NOMO-1 (cell line): ENCODE results near the gene ATF4.

ENCODE experiments used
- DNase-seq, 2 experiments: peaks; one replicate each; lab custom pipeline; 2025; ENCODE audit not compliant: unreplicated experiment in 2 of 2; lab: John Stamatoyannopoulos, UW

The ATF4 gene

DNA sequence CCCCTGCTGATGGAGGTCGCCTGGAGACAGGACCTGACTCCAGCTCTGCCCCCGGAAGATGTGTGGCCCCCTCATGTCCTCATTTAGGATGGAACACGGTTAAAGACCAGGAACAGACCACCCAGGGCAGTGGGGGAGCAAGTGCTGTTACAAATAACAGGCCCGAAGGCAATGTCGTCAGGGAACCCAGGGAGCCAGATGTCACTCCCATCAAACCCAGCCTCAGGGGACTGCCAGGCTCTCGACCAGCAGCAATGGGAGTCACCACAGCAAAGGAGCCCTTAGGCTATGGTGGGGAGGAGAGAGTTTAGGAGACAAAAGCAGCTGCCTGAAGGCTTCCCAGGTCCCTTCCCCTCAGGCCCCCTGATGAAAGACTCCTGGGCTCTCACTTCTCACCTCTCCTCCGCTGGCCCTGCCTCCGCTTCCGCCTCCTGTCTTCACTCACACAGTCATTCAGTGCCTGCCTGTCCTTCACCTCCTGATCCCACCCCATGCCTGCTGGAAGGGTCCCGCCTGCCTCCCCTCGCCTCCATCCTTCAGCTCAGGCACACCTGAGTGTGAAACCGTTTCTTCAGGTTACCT, 7.8 kb downstream of the ATF4 start:
- no peak for DNase-seq

DNA sequence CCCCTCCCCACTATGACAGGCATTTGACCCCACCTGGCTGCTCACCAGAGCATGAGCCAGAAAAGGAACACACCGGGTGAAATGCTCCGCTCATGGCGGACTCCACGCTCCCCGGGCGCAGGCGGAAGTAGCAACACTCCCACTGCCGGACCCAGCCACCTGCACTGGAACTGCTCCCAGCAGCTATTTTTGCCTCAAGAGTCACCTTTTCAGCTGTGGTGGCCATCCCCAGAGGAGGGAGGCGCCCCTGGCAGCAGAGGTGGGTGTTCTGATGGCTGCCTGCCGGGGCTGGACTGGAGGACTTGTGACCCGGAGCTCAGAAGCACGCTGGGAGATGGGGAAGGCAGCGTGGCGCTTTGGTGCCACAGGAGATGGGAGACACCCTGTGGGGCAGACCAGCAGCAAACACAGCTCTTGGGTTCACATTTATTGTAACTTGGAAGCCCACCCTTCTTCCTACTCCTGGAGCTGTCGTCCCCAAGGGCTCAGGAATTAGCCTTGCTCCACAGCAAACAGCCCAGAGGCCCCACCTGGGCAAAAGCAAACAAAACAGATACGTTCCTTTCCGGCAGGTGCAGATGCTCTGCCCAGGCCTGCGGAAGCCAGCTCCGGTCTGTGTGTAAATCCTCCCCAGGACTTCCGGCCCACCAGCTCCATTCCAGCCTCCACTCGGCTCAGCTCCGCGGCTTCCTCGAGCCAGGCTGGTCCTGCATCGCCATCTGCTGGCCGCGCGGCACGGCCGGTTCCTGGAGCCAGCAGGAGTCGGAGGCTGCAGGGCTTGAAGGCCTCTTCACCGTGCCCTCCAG, 8.5 kb downstream of the ATF4 start:
- DNase-seq, result peak; percentile 83 to 91

DNA sequence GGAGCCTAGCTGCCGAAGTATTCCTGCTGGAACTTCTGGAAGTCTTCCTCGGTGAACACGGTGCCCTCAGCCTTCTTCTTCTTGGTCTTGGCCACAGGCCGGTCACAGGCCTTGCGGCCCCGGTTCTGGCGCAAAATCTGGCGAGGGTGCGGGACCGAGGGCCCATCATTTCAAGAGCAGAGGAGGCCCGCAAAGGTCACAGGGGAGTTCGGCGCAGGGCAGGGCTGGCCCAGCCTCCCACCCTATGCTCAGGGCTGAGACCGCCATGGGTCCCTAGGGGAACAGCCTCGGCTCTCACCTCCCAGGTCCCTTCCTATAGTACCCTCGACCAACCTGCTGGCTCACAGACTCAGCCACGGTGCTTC, 9.1 kb downstream of the ATF4 start:
- no peak for DNase-seq

DNA sequence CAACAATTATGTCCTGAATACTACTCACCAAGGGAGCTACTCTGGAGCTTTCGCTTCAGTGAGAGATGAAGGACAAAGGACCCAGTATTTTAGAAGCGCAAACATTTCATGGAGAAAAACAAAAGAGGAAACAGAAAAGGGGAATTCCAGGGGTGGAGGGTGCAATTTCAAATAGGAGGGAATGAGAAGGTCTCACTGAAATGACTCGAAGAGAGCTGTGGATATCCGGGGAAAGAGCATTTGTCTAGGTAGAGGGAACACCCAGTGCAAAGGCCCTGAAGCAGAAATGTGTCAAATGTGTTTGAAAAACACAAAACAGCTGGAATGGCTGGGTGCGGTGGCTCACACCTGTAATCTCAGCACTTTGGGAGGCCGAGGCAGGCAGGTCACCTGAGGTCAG, 9.8 kb downstream of the ATF4 start:
- DNase-seq, result no peak

DNA sequence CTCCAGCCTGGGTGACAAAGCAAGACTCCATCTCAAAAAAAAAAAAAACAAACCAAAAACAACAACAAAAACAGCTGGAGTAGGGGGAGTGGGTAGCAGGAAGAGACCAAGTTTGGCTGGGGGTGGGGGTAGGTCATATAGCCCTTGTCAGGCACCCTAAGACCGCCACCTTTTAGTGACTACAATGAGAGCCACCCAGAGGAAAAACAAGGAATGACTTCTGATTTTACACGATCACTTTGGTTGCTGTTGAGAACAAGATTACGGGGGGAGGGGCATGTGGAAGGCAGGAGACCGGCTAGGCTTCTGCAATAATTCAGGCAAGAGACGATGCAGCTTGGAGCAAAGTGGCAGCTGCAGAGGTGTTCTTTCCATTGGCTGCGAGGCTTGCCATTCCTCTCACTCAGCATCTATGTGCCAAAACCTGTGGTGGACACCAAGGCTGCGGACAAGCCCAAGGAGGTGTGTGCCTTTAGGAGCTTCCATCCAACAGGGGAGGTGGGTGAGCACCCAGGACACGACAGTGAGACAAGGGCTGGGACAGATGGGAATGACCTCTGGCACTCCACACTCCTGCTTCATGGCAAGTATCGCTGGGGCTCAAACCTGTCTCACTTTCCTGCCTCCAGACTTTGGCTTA, 10.4 kb downstream of the ATF4 start:
- peak; percentile 63 to 79 for DNase-seq

DNA sequence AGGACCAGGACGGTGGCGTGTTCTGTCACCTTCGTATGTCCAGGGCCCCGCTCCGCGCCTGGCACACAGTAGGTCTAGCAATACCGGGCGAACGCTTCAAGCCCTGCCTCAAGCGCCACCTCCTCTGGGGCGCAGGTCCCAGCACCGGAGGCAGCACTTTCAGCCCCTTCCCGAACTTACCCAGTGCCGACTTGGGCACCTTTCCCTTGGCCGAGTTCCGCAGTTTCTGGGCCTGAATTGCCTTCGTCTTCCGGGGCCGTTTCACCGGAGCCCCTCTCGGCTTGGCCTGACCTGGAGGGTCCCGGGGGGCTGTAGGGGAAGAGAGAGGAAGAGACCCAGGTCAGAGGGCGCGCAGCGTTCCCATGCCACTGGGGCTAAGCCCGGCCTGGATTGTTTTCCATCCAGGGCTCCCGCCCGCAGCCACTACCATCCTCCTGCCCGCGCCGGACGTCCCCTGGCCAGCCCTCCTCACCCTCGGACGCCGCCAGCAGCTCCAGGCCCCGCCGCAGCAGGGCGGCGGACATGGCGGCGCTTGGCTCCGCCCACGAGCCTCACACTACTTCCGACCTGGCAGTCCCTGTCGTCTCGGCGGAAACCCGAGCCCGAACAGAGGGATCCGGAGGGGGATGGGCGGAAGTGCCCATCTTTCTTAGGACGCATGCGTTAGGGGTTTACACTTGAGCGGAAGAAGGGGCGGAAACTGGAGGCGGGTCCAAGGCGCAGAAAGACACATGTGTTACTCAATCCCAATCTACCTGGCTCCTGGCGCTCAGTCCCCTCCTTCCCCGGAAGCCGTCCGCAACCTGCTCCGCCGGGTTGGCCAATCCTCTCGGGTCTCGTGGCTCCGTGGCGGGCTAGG, 12.1 kb downstream of the ATF4 start, which contains the start of gene RPS19BP1:
Gene RPS19BP1, minus strand, starts transcription at position 534 of the 859 bp plus-strand sequence. Its CDS starts 10 bp downstream, at position 524.
- DNase-seq, result peak; percentile 100

DNA sequence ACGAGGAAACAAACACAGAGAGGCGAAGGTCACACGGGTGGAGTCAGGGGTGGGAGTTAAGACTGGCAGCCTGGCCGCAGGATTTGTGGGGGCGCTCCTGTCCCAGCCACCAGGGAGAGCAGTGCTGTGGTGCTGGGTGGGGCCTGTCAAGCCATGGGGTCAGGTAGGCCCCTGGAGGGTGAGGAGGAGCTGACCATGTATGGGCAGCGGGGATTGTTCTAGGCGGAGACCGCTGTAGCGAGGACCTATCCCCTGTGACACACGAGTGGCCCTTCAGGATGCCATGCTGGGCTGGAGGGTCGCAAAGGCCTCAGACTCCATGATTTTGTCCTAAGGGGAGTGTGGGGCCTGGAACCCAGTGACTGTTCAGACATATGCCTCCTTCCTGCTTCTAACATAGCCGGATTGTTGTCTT, 13.7 kb downstream of the ATF4 start:
- DNase-seq, result no peak

DNA sequence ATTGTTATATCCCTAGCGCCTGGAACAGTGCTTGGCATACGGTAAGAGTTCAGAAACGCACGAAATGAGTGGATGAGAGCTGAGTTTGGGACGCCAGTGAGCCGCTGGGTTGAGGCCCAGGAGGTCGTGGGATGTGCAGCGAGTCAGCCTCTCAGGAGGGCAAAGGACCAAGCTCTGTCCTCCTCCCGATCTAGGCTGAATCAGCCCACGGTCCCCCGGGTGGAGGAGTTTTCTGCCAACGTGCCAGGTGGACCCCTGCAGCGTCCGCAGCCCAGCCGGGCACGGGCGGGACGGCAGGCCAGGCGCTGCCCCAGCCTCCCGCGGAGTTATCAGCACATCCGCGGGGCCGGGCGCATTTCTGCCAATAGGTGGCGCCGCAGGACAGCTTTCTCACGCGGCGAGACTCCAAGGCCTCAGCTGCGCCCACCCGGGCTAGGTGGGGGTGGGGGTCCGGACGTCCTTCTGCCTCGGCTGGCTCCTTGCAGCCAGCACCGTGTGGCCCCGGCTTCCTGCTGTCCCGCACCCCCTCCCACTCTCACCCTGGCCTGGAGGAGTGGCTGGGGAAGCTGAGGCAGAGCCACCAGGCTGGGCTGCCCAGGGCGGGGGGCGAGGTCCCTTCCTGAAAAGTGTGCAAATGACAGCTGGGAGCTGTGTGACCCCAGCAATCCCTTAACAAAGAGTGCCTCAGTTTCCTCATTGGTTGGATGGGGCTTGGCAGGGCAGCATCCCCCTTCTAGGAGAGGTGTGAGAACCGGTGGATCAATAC, 14.4 kb downstream of the ATF4 start:
- peak in 1 of 2 experiments; percentile 23 for DNase-seq

DNA sequence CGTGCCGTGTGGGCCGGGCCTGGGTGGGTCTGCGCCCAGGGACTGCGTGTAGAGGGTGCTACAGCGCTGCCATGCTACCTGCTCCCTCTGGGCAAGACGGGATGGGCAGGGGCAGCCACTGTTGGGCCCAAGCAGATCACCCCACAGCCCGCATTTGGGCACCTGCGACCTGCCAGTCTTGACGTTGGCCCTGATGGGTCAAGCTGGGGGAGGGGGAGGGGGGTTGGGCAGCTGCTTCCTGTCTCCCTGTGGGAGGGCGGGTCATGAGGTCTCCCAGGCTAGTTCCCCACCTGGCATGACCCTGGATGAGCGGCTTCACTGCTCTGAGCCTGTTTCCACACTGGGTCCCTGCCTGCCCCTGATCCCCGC, 15.0 kb downstream of the ATF4 start:
- no peak for DNase-seq

DNA sequence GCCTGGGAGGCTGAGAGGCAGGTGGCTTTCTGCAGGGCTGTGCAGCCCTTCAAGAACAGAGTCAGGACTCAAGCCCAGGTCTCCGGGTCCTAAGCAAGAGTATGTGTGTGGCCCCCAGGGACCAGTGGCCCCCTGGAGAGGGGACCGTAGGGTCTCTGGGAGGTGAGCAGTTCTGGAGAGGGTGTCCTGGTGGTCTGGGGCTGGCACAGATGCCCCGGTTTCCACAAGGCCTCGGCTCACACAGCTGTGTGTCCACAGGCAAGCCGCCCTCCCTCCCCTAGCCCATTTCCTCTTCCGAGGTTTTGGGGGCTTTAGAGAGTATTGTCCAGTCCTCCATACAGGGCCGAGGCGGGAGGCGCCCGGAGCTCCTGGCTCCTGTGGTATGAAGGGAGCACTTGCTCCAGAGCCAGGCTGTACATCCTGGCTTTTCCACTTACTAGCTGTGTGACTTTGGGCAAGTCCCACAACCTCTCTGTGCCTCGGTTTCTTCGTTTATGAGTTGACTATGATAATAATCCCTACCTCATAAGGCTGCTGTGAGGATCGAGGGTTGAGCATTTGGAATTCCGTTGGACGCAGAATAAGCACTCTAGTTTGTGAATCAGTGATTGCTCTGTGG, 15.6 kb downstream of the ATF4 start:
- DNase-seq, result no peak

DNA sequence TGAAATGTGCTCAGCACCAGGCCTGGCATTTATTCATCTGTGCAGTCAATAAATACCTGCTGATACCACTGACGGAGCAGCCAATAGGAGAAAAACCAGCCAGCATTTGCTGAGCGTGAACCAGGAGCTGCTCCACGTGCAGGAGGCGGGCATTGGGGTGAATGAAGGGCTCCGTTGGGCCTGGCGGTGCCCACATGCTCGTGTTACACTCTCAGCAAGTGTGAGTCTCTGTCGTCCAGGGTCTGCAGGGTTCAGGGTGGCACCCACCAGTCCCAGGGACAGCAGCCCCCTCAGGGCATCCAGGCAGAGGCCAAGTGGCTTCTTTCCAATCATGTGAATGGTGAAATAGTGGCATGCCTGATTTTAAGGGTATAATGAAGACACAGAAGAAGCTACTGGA, 16.3 kb downstream of the ATF4 start:
- DNase-seq, result no peak

DNA sequence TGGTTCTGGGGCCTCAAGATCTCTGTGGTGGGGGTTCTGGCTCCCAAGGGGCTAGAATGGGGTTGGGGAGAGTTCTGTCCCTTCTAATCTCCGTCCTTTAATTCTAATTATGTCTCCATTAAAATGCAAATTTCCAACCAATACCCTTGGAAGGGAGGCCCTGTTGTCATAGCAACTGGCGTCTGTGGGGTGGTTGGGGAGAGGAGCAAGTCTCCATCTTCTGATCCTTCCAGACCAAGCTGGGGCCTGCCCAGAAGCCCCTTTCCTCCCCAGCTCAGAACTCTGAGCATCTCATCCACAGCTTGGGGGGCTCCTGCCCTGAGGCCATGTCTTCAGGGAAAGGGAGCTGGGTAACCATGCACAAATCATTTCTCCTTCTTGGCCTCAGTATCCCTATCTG, 17.6 kb downstream of the ATF4 start:
- no peak for DNase-seq

DNA sequence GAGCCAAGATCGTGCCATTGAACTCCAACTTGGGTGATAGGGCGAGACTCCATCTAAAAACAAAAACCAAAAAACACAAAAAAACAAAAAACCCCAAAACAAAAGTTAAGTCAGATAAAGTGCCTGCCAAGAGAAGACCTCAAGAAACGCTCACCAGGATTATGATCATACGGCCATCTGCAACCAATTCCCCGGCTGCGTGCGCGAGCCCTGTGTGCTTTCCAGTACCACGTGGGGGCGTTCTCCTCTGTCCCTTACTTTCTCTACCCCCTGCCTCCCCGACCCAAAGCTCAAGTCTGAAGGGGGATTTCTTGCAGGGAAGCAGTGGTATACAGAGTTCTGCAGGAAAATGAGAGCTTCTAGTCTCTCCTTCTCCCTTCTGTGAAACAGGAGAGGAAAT, 22.7 kb downstream of the ATF4 start:
- DNase-seq, result no peak

DNA sequence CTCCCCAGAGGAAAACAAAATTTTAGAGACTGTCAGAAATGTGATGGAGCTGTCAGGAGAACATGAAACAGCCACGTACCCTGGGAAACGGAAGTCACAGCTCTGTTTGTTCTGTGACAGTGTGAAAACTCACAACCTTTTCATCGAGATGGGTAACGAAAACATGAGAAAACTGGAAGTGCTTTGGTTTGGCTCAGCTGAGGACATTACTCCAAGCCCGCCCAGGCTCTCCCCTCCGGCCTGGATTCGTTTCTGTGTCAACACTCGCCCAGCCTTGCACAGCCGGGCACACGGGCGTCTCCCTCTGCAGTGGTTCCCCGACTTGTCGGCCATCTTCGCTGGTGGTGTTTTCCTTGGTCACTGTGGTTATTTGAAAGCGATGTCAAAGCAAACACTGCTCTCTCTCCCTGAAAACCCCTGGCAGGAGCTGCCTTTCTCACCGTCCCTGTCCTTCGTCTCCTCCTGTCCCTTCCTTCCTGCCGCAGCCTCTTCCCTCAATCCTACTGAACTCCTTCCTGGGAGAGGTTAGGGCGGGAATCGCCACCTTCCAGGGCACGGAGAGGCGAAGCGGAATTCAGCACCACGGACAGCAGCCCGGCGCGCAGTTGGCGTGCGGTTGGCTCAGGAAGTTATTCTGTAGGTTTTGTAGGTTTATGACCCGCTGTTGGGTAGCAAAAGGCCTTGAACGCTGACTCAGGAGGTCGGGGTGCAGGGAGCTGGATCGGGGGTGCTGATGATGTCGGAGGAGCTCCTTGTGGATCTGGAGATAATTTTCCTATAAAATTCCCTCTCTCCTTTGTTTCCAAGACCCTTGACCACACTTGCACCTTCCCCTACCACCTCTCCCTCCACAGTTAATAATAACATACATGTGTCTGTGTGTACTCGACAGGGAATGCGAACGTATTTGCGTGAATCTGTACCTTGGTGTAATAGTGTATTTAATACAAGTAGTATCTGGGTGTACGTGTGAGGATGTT, 25.3 kb downstream of the ATF4 start:
- DNase-seq, result peak; percentile 31 to 36

DNA sequence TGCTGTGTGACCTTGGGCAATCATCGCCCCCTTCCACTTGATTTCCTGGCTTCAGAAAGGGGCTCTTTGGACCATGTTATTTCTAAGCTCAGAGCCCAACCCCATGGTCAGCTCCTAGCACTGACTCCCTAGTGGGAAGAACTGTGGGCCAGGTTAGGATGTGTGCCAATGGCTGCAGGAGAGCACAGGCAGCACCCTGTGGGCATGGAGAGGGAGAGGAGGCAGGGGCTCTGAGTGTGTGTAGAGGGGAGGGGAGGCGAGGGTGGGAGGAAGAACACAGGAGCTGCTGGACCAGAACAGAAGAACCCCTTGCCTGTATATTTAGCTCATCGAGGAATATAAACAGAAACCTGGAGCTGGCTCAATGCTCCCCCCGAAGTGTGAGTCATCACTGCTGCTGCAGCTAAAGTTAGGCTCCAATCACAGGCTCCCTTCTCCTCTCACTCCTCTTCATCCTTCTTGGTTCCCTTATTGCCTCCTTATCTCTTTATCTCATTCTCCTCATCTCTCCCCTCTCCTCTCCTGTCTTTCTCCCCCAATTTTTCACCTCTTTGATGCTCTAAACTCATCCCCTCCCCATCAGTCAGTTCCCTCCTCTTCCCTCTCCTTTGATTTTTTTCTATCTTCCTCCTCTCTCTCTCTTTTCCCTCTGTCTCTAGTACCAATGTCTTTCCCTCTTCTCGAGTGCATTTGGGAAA, 26.7 kb downstream of the ATF4 start:
- DNase-seq, result no peak

DNA sequence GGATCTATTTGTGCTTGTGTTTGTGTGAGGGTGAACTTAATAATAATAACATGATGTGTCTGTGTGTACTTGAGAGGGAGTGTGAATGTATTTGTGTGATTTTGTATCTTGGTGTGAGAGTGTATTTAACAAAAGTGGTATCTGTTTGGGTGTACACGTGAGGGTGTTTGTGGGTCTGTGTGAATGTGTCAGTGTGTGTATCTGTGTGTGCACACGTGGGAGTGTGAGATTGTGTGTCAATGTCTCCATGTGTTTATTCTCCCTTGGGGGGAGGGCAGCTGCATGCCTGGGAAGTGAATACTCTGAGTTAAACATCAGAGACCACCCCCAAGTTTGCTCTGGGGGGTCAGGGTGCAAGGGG, 27.2 kb downstream of the ATF4 start:
- DNase-seq, result no peak

DNA sequence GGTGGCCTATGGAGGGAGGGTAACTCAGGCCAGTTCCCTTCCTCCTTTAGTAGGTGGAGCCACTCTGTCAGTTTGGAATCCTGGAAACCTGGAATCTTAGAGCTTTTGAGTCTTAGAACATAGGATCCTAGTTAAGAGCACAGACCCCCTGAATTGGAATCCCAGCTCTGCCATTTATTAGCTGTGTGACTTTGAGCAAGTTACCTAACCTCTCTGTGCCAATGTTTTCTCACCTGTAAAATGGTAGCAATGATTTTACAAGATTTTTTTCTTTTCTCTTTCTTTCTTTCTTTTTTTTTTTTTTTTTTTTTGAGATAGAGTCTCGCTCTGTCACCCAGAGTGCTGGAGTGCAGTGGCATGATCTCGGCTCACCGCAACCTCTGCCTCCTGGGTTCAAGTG, 33.1 kb downstream of the ATF4 start:
- DNase-seq, result no peak

DNA sequence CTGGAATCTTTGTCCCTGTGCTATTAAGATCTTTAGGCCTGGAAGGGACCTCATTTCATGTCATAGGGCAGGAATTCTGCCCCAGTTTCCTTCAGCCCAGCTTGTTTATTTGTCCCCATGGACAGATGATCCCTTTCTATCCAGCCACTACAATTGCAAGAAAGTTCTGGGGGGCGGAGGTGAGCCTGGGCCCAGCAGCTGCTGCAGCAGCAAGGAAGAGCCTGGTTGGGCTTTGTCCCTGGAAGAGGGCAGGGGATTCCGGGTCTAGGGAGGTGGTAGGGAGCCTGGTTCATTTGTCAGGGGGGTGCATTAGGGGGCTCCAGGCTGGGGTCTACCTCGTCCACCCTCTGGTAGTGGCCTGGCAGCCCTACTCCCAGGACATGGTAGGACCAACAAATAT, 33.8 kb downstream of the ATF4 start:
- DNase-seq, result no peak
